Measurements from ENCODE around the gene MYBBP1A. TPM values are rescaled to one million over a fixed set of nuclear protein-coding genes. Genes with fewer than 3 reads are reported as not detected.
A peak's percentile ranks its signal among the peaks of the same experiment; 100 is the strongest.

Gene MYBBP1A
- total and polyA plus RNA-seq, 2 of the 13 experiments (the other 11 are each of a cell fraction or from before 2014, with no cell fraction given) = 18.6 to 54.8 TPM

- TF ChIP-seq ZNF574 (CRISPR knock-in tag; IDR thresholded peaks at IDR 0.05) (peak; percentile 82), MBNL3 (CRISPR knock-in tag; conservative IDR thresholded peaks at IDR 0.05) (no peak), SNAI1 (CRISPR knock-in tag; IDR thresholded peaks at IDR 0.05; ENCODE audit: borderline replicate concordance) (no peak), ZNF687 (CRISPR knock-in tag; IDR thresholded peaks at IDR 0.05) (peak; percentile 46), EZH2 (conservative IDR thresholded peaks at IDR 0.05; ENCODE audit: low read depth, low read length) (no peak), DDIT3 (CRISPR knock-in tag; IDR thresholded peaks at IDR 0.05) (no peak), CTCF (CRISPR knock-in tag; IDR thresholded peaks at IDR 0.05) (no peak), RELA (CRISPR knock-in tag; IDR thresholded peaks at IDR 0.05) (no peak), RBM39 (IDR thresholded peaks at IDR 0.05; ENCODE audit: low read depth, low read length, poor library complexity, severe bottlenecking) (no peak), ATM (IDR thresholded peaks at IDR 0.05; ENCODE audit: borderline replicate concordance) (no peak), ZNF232 (CRISPR knock-in tag; IDR thresholded peaks at IDR 0.05; ENCODE audit: borderline replicate concordance) (peak; percentile 98), TAF1 (CRISPR knock-in tag; IDR thresholded peaks at IDR 0.05) (no peak; the same call in 1 of the 2 replicates), ZNF331 (CRISPR knock-in tag; IDR thresholded peaks at IDR 0.05) (peak; percentile 88), ZBTB8A (CRISPR knock-in tag; IDR thresholded peaks at IDR 0.05; ENCODE audit: borderline replicate concordance, low read depth) (no peak), ZNF547 (CRISPR knock-in tag; IDR thresholded peaks at IDR 0.05) (peak; percentile 84; the same call in 1 of the 2 replicates), ZNF441 (CRISPR knock-in tag; IDR thresholded peaks at IDR 0.05; ENCODE audit: borderline replicate concordance) (peak; percentile 89), ZFP91 (CRISPR knock-in tag; IDR thresholded peaks at IDR 0.05; ENCODE audit: borderline replicate concordance) (no peak), ZKSCAN8 (CRISPR knock-in tag; IDR thresholded peaks at IDR 0.05; ENCODE audit: borderline replicate concordance) (no peak)
Measured at GRCh38 chr17:4492721-4493561, 62.2 kb downstream of the MYBBP1A start (continued).
